Measurements from ENCODE around the gene FBXL3.

DNA sequence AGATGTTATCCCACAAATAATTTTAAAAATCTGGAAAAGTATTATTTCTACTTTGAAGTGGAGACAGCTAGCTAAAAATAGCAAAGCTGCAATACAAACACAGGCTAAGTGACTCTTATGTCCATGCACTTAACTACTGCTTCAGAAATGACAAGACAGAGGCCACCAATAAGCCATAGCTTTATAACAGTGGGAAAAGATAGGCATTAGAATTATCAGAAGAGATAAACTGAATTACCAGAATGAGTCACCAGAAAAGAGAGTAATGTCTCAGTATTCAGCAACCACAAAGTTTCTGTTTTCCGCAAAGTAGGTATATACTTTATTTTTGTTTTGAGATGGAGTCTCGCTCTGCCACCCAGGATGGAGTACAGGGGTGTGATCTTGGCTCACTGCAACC lies 17.9 kb downstream of the FBXL3 start:
- TF ChIP-seq, protein P1, sequence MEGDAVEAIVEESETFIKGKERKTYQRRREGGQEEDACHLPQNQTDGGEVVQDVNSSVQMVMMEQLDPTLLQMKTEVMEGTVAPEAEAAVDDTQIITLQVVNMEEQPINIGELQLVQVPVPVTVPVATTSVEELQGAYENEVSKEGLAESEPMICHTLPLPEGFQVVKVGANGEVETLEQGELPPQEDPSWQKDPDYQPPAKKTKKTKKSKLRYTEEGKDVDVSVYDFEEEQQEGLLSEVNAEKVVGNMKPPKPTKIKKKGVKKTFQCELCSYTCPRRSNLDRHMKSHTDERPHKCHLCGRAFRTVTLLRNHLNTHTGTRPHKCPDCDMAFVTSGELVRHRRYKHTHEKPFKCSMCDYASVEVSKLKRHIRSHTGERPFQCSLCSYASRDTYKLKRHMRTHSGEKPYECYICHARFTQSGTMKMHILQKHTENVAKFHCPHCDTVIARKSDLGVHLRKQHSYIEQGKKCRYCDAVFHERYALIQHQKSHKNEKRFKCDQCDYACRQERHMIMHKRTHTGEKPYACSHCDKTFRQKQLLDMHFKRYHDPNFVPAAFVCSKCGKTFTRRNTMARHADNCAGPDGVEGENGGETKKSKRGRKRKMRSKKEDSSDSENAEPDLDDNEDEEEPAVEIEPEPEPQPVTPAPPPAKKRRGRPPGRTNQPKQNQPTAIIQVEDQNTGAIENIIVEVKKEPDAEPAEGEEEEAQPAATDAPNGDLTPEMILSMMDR (conservative IDR thresholded peaks at IDR 0.05) = no peak
- TF ChIP-seq ZFX (IDR thresholded peaks at IDR 0.05) = no peak

All from C4-2B (cell line).